HepG2 (cell line): ENCODE results near the gene SLC12A3. TPM values are rescaled to one million over a fixed set of nuclear protein-coding genes. Genes with fewer than 3 reads are reported as not detected.

Experiments
- ATAC-seq: fragments of 200-7000 bp; cut with Tn5 transposase; 3 replicates; pipeline ENCODE4 v1.9.1; 2020; ENCODE audit warnings: mild to moderate bottlenecking, moderate library complexity
- BruUV-seq: library from RNA; stranded (reverse); fragments of 400-500 nt; replicated peaks from 2 replicates; lab custom pipeline; 2021; lab: Mats Ljungman, UMichigan
- CTCF ChIA-PET: fragments of 300-600 bp; formaldehyde crosslinking; extraction: SDS; loops from one replicate; lab custom pipeline; 2021; ENCODE audit warnings: low total read pairs, inconsistent platforms, low intra/inter-chr PET ratio; lab: Yijun Ruan, JAX
- POLR2A ChIA-PET: fragments of 350-600 bp; sonication (Branson Sonifier 250); formaldehyde crosslinking; loops from one replicate; lab custom pipeline; 2020; ENCODE audit warnings: antibody characterized with exemption, inconsistent platforms; lab: Yijun Ruan, JAX
- DNase-seq: peaks from one replicate; pipeline ENCODE4 v3.0.0-alpha.2; 2015; ENCODE audit warnings: low spot score
- FAIRE-seq: peaks from 3 replicates; lab custom pipeline; 2011; peaks lifted over from hg19 to GRCh38; lab: Jason Lieb, UNC
- H2AFZ ChIP-seq: one replicate; pipeline ENCODE4 v1.6.1; 2011; ENCODE audit warnings: low read length, inconsistent platforms
- H3K27ac ChIP-seq: fragments of 300-600 bp; 3 replicates; pipeline ENCODE4 v1.8.0; 2011; ENCODE audit warnings: mixed run types, mild to moderate bottlenecking, mixed read lengths, low read length, inconsistent platforms; ENCODE audit not compliant: insufficient read depth; ENCODE audit errors: extremely low read length
- H3K27me3 ChIP-seq, 2 experiments: fragments of 200-600 bp in 1 of 2; 2 replicates in 1 of 2; 3 replicates in 1 of 2; pipeline versions ENCODE4 v1.6.0 to v1.8.0; 2011; ENCODE audit warnings: low read length in 2 of 2, mild to moderate bottlenecking in 2 of 2, moderate library complexity in 2 of 2, inconsistent platforms in 1 of 2; ENCODE audit not compliant: insufficient read depth in 2 of 2, control insufficient read depth in 1 of 2
- H3K36me3 ChIP-seq, 2 experiments: fragments of 200-600 bp in 1 of 2; replicated peaks in 1 of 2; 2 replicates in 1 of 2; 3 replicates in 1 of 2; pipeline versions ENCODE4 v1.5.1 to v1.8.0; 2011; ENCODE audit warnings: low read length in 2 of 2, inconsistent platforms in 1 of 2; ENCODE audit not compliant: insufficient read depth in 2 of 2, control insufficient read depth in 1 of 2
- H3K4me1 ChIP-seq: 2 replicates; pipeline ENCODE4 v1.5.1; 2012; ENCODE audit warnings: low read length, inconsistent platforms; ENCODE audit not compliant: insufficient read depth
- H3K4me2 ChIP-seq: 2 replicates; pipeline ENCODE4 v1.6.0; 2011; ENCODE audit warnings: low read depth, low read length, inconsistent platforms
- H3K4me3 ChIP-seq, 3 experiments: fragments of 200-600 bp in 1 of 3; sonication (generic), shearing (Covaris generic) in 1 of 3; replicated peaks in 1 of 3; 2 replicates each; pipeline ENCODE4 v1.5.1; 2011 to 2016; ENCODE audit warnings: low read length in 3 of 3, inconsistent platforms in 2 of 3, low read depth in 2 of 3, mild to moderate bottlenecking in 2 of 3, control low read depth in 1 of 3, mixed read lengths in 1 of 3; ENCODE audit not compliant: insufficient read depth in 1 of 3
- H3K79me2 ChIP-seq: one replicate; pipeline ENCODE4 v1.6.1; 2011; ENCODE audit warnings: low read length, inconsistent platforms; ENCODE audit not compliant: insufficient read depth
- H3K9ac ChIP-seq: 2 replicates; pipeline ENCODE4 v1.6.0; 2011; ENCODE audit warnings: mild to moderate bottlenecking, low read depth, low read length, inconsistent platforms; ENCODE audit not compliant: insufficient read depth
- H3K9me3 ChIP-seq: 2 replicates; pipeline ENCODE4 v1.5.1; 2012; ENCODE audit warnings: mild to moderate bottlenecking, low read length
- H4K20me1 ChIP-seq: 2 replicates; pipeline ENCODE4 v1.6.0; 2011; ENCODE audit warnings: inconsistent platforms, mild to moderate bottlenecking, low read length, moderate library complexity; ENCODE audit not compliant: insufficient read depth
- ATF1 ChIP-seq: IDR thresholded peaks from 2 replicates; pipeline ENCODE4 v1.6.1; 2016; ENCODE audit warnings: mild to moderate bottlenecking, control low read depth
- NFYC ChIP-seq: IDR thresholded peaks from 2 replicates; pipeline ENCODE4 v1.6.1; 2016; ENCODE audit warnings: missing genetic modification reagents, missing compliant biosample characterization
- YY1 ChIP-seq: IDR thresholded peaks from 2 replicates; pipeline ENCODE4 v1.6.1; 2011; ENCODE audit warnings: low read length, low read depth, moderate library complexity, mild to moderate bottlenecking; ENCODE audit not compliant: insufficient read depth, insufficient replicate concordance
- ZNF629 ChIP-seq: sonication (generic); formaldehyde crosslinking; conservative IDR thresholded peaks from 2 replicates; pipeline ENCODE4 v1.5.0; 2020; ENCODE audit warnings: missing genetic modification reagents
- ZNF777 ChIP-seq: sonication (generic); formaldehyde crosslinking; IDR thresholded peaks from 2 replicates; pipeline ENCODE4 v1.4.0; 2020; ENCODE audit warnings: missing genetic modification reagents
- ZNF781 ChIP-seq: sonication (generic); formaldehyde crosslinking; IDR thresholded peaks from 2 replicates; pipeline ENCODE4 v1.5.1; 2020; ENCODE audit warnings: borderline replicate concordance, mild to moderate bottlenecking, missing genetic modification reagents; ENCODE audit errors: not compliant biosample characterization
- WGBS: methylation state at CpG from one replicate; pipeline ENCODE4 v1.1.6; 2017; ENCODE audit warnings: low lambda C conversion rate; 5-methylcytosine and 5-hydroxymethylcytosine counted together
- in situ Hi-C: cut with HindIII; loops from 2 replicates; pipeline ENCODE4 v1.10.0; 2017; ENCODE audit warnings: low pct_unique_long_range_greater_than_20kb; ENCODE audit not compliant: extremely low pct_ligation_motif_present
- intact Hi-C: fragments of 100-400 bp; cut with micrococcal nuclease; formaldehyde crosslinking; loops from one replicate; pipeline ENCODE4 v1.10.0; 2022; ENCODE audit not compliant: unreplicated experiment
- polyA plus RNA-seq, 8 experiments: library from polyadenylated mRNA; depleted of rRNA in 3 of 8; stranded (reverse) in 7 of 8; unstranded in 1 of 8; fragments of >200 nt; fragmentation: Illumina TruSeq in 4 of 8; extraction: Trizol in 4 of 8; gene quantifications; 2 replicates each; pipeline versions ENCODE4 v1.2.1 to v1.2.3, GENCODE V29; 2011 to 2016; ENCODE audit warnings: low read depth in 4 of 8, missing spikeins in 1 of 8, mixed read lengths in 1 of 8; ENCODE audit not compliant: insufficient read depth in 1 of 8
- total RNA-seq, 5 experiments: library from RNA; depleted of rRNA; stranded (reverse); fragments of >200 nt; fragmentation: Illumina TruSeq; extraction: Trizol; gene quantifications; 2 replicates each; pipeline ENCODE4 v1.2.3, GENCODE V29; 2016; ENCODE audit warnings: low read depth in 1 of 5
- TF ChIP-seq, protein P1 (sequence below): sonication (generic); formaldehyde crosslinking; IDR thresholded peaks from 2 replicates; pipeline ENCODE4 v1.9.0; 2021; ENCODE audit warnings: mild to moderate bottlenecking, missing genetic modification reagents
- TF ChIP-seq, protein P2 (sequence below): sonication (generic); formaldehyde crosslinking; IDR thresholded peaks from 2 replicates; pipeline ENCODE4 v1.5.1; 2020; ENCODE audit warnings: mild to moderate bottlenecking, missing genetic modification reagents, borderline replicate concordance

SLC12A3 gene
- total and polyA plus RNA-seq, 2 of the 13 experiments (the other 11 are each of a cell fraction or from before 2014, with no cell fraction given) = 6.2 TPM; not detected in 1

DNA sequence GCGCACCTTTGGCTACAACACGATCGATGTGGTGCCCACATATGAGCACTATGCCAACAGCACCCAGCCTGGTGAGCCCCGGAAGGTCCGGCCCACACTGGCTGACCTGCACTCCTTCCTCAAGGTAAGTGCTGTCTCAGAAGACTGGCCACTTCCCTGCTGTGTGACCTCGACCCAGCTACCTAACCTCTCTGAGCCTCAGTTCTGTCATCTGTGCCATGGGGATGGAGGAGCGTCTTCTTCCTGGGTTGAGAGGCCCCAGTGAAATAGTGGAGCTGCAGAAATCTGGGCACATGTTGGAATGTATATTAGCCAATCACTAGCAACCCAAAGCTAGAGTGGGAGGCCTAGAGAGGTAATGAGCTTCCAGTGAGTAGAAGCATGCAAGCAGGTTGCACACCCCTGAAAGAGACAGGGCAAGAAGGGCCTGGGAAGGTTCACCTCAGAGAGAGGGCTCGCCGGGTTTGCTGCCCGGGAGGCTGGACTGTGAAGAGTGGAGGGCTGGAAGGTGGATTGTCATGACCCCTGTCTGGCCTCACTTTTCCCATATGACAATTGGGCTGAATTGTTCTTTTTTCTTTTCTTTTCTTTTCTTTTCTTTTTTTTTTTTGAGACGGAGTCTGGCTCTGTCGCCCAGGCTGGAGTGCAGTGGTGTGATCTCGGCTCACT is 521 bp downstream of the SLC12A3 start:
- H3K4me2 ChIP-seq = no peak overlapping the region
- H3K27me3 ChIP-seq = no peaks in the 10 kb centered on the region
- intact Hi-C loops (loop anchor here (10.0 kb wide), 1 partner anchor 261 kb away; the partner anchor contains the start of gene MT2A), in situ Hi-C loops (loop anchor here (5.0 kb wide), 2 partner anchors 73 to 87 kb away; no protein-coding TSS in a partner anchor)
- H2AFZ ChIP-seq = no peak overlapping the region
- no peaks in the 10 kb centered on the region for H4K20me1 ChIP-seq
- 89% methylated on average over 10 of the region's 13 CpGs for WGBS
- FAIRE-seq (no peak), DNase-seq (no peak), ATAC-seq (no peak)
- H3K79me2 ChIP-seq = no peaks in the 10 kb centered on the region
- no peaks in the 10 kb centered on the region for H3K36me3 ChIP-seq
- peaks cover 73% of the 10 kb centered on the region for H3K4me1 ChIP-seq
- no peak overlapping the region for H3K9ac ChIP-seq
- BruUV-seq = no TSS peak
- H3K4me3 ChIP-seq = no peak overlapping the region
- H3K27ac ChIP-seq = no peak overlapping the region
- H3K9me3 ChIP-seq = no peaks in the 10 kb centered on the region
- CTCF ChIA-PET = interaction anchor here (0.8 kb wide), 1 partner anchor 72 kb away, joined by 3 read pairs; no protein-coding TSS in a partner anchor
- POLR2A ChIA-PET = interaction anchor here (1.1 to 1.2 kb wide), 2 partner anchors 67 to 99 kb away, joined by 3 to 4 read pairs; no protein-coding TSS in a partner anchor
- TF ChIP-seq, protein P1, sequence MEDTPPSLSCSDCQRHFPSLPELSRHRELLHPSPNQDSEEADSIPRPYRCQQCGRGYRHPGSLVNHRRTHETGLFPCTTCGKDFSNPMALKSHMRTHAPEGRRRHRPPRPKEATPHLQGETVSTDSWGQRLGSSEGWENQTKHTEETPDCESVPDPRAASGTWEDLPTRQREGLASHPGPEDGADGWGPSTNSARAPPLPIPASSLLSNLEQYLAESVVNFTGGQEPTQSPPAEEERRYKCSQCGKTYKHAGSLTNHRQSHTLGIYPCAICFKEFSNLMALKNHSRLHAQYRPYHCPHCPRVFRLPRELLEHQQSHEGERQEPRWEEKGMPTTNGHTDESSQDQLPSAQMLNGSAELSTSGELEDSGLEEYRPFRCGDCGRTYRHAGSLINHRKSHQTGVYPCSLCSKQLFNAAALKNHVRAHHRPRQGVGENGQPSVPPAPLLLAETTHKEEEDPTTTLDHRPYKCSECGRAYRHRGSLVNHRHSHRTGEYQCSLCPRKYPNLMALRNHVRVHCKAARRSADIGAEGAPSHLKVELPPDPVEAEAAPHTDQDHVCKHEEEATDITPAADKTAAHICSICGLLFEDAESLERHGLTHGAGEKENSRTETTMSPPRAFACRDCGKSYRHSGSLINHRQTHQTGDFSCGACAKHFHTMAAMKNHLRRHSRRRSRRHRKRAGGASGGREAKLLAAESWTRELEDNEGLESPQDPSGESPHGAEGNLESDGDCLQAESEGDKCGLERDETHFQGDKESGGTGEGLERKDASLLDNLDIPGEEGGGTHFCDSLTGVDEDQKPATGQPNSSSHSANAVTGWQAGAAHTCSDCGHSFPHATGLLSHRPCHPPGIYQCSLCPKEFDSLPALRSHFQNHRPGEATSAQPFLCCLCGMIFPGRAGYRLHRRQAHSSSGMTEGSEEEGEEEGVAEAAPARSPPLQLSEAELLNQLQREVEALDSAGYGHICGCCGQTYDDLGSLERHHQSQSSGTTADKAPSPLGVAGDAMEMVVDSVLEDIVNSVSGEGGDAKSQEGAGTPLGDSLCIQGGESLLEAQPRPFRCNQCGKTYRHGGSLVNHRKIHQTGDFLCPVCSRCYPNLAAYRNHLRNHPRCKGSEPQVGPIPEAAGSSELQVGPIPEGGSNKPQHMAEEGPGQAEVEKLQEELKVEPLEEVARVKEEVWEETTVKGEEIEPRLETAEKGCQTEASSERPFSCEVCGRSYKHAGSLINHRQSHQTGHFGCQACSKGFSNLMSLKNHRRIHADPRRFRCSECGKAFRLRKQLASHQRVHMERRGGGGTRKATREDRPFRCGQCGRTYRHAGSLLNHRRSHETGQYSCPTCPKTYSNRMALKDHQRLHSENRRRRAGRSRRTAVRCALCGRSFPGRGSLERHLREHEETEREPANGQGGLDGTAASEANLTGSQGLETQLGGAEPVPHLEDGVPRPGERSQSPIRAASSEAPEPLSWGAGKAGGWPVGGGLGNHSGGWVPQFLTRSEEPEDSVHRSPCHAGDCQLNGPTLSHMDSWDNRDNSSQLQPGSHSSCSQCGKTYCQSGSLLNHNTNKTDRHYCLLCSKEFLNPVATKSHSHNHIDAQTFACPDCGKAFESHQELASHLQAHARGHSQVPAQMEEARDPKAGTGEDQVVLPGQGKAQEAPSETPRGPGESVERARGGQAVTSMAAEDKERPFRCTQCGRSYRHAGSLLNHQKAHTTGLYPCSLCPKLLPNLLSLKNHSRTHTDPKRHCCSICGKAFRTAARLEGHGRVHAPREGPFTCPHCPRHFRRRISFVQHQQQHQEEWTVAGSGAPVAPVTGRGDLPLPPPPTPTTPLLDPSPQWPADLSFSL (CRISPR knock-in tag) = no peak
- no peak for TF ChIP-seq ZNF781 (CRISPR knock-in tag)
- TF ChIP-seq, protein P2, sequence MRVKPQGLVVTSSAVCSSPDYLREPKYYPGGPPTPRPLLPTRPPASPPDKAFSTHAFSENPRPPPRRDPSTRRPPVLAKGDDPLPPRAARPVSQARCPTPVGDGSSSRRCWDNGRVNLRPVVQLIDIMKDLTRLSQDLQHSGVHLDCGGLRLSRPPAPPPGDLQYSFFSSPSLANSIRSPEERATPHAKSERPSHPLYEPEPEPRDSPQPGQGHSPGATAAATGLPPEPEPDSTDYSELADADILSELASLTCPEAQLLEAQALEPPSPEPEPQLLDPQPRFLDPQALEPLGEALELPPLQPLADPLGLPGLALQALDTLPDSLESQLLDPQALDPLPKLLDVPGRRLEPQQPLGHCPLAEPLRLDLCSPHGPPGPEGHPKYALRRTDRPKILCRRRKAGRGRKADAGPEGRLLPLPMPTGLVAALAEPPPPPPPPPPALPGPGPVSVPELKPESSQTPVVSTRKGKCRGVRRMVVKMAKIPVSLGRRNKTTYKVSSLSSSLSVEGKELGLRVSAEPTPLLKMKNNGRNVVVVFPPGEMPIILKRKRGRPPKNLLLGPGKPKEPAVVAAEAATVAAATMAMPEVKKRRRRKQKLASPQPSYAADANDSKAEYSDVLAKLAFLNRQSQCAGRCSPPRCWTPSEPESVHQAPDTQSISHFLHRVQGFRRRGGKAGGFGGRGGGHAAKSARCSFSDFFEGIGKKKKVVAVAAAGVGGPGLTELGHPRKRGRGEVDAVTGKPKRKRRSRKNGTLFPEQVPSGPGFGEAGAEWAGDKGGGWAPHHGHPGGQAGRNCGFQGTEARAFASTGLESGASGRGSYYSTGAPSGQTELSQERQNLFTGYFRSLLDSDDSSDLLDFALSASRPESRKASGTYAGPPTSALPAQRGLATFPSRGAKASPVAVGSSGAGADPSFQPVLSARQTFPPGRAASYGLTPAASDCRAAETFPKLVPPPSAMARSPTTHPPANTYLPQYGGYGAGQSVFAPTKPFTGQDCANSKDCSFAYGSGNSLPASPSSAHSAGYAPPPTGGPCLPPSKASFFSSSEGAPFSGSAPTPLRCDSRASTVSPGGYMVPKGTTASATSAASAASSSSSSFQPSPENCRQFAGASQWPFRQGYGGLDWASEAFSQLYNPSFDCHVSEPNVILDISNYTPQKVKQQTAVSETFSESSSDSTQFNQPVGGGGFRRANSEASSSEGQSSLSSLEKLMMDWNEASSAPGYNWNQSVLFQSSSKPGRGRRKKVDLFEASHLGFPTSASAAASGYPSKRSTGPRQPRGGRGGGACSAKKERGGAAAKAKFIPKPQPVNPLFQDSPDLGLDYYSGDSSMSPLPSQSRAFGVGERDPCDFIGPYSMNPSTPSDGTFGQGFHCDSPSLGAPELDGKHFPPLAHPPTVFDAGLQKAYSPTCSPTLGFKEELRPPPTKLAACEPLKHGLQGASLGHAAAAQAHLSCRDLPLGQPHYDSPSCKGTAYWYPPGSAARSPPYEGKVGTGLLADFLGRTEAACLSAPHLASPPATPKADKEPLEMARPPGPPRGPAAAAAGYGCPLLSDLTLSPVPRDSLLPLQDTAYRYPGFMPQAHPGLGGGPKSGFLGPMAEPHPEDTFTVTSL = no peak
- TF ChIP-seq NFYC = no peak
- TF ChIP-seq ZNF629 (CRISPR knock-in tag) = peak; percentile 43; the same call in 1 of the 2 replicates
- TF ChIP-seq ZNF777 (CRISPR knock-in tag) = no peak
- no peak for TF ChIP-seq ATF1 (CRISPR knock-in tag)
- no peak for TF ChIP-seq YY1
